Measurements from ENCODE around the gene RERG.
"Not testable (repeated sequence)": the region's sequence is repeated elsewhere in the genome, so short reads cannot be mapped to it uniquely, and the experiment has no call there.

Gene RERG

GRCh38 chr12:15151161-15152091 lies 69.8 kb downstream of the RERG start:
- DNase-seq (ENCODE audit: extremely low read depth in 1 of 2, low read depth in 1 of 2): no peak

- DNase-seq (ENCODE audit: extremely low read depth in 1 of 2, low read depth in 1 of 2): no peak
Observed at GRCh38 chr12:15146585-15146984, 74.6 kb downstream of the RERG start.

GRCh38 chr12:15143467-15143866 lies 77.8 kb downstream of the RERG start:
- no peak for DNase-seq (ENCODE audit: extremely low read depth in 1 of 2, low read depth in 1 of 2)

- no peak for DNase-seq (ENCODE audit: extremely low read depth in 1 of 2, low read depth in 1 of 2)
Observed at GRCh38 chr12:15142711-15143110, 78.5 kb downstream of the RERG start.

GRCh38 chr12:15131431-15131830 lies 89.8 kb downstream of the RERG start:
- DNase-seq (ENCODE audit: extremely low read depth in 1 of 2, low read depth in 1 of 2): no peak

GRCh38 chr12:15130541-15130940 lies 90.7 kb downstream of the RERG start:
- no peak for DNase-seq (ENCODE audit: extremely low read depth in 1 of 2, low read depth in 1 of 2)

GRCh38 chr12:15123401-15123800 lies 97.8 kb downstream of the RERG start:
- DNase-seq (ENCODE audit: extremely low read depth in 1 of 2, low read depth in 1 of 2): no peak

GRCh38 chr12:15122344-15122743 lies 98.9 kb downstream of the RERG start:
- DNase-seq (ENCODE audit: extremely low read depth in 1 of 2, low read depth in 1 of 2): no peak

- no peak for DNase-seq (ENCODE audit: extremely low read depth in 1 of 2, low read depth in 1 of 2)
Observed at GRCh38 chr12:15118955-15119354, 102.3 kb downstream of the RERG start.

GRCh38 chr12:15116983-15117382 lies 104.2 kb downstream of the RERG start:
- no peak for DNase-seq (ENCODE audit: extremely low read depth in 1 of 2, low read depth in 1 of 2)

GRCh38 chr12:15116086-15116485 lies 105.1 kb downstream of the RERG start:
- DNase-seq (ENCODE audit: extremely low read depth in 1 of 2, low read depth in 1 of 2): no peak

- no peak for DNase-seq (ENCODE audit: extremely low read depth in 1 of 2, low read depth in 1 of 2)
Observed at GRCh38 chr12:15115434-15115833, 105.8 kb downstream of the RERG start.

GRCh38 chr12:15114501-15114900 lies 106.7 kb downstream of the RERG start:
- DNase-seq (ENCODE audit: extremely low read depth in 1 of 2, low read depth in 1 of 2): no peak

- no peak for DNase-seq (ENCODE audit: extremely low read depth in 1 of 2, low read depth in 1 of 2)
Observed at GRCh38 chr12:15092826-15093225, 128.4 kb downstream of the RERG start.

- DNase-seq (ENCODE audit: extremely low read depth in 1 of 2, low read depth in 1 of 2): no peak
Observed at GRCh38 chr12:15090441-15090840, 130.8 kb downstream of the RERG start.

GRCh38 chr12:15088105-15088504 lies 133.1 kb downstream of the RERG start:
- DNase-seq (ENCODE audit: extremely low read depth in 1 of 2, low read depth in 1 of 2): no peak

- DNase-seq (ENCODE audit: extremely low read depth in 1 of 2, low read depth in 1 of 2): not testable (repeated sequence)
Observed at GRCh38 chr12:15077751-15078150, 143.5 kb downstream of the RERG start.

- DNase-seq (ENCODE audit: extremely low read depth in 1 of 2, low read depth in 1 of 2): no peak
Observed at GRCh38 chr12:15074351-15074750, 146.9 kb downstream of the RERG start.

GRCh38 chr12:15059123-15059522 lies 162.1 kb downstream of the RERG start:
- DNase-seq (ENCODE audit: extremely low read depth in 1 of 2, low read depth in 1 of 2): no peak

Measured in stimulated activated CD8-positive, alpha-beta memory T cell treated with anti-CD3 and anti-CD28 coated beads, Interleukin-7, amount 100 ng/mL, for 48 hours (primary cell).